GM23338 (cell line): ENCODE measurements around the gene SERP2.

Source experiments
- CREB1 ChIP-seq: fragments of 250-450 bp; sonication (Bioruptor Pico); IDR thresholded peaks from 2 replicates; pipeline ENCODE4 v1.5.0; 2020; ENCODE audit warnings: low read depth, mild to moderate bottlenecking, moderate library complexity
- EZH2 ChIP-seq: fragments of 200-600 bp; sonication (generic); IDR thresholded peaks from one replicate; pipeline ENCODE4 v1.8.0; 2017; ENCODE audit warnings: antibody characterized with exemption, mild to moderate bottlenecking, low read depth; ENCODE audit not compliant: unreplicated experiment
- EZH2phosphoT487 ChIP-seq: fragments of 200-600 bp; sonication (generic); IDR thresholded peaks from one replicate; pipeline ENCODE4 v1.8.1; 2018; ENCODE audit warnings: antibody characterized with exemption; ENCODE audit not compliant: unreplicated experiment
- JUNB ChIP-seq: IDR thresholded peaks from one replicate; pipeline ENCODE4 v1.6.1; 2016; ENCODE audit warnings: antibody characterized with exemption; ENCODE audit not compliant: unreplicated experiment
- NANOG ChIP-seq: IDR thresholded peaks from 2 replicates; pipeline ENCODE4 v1.6.1; 2016; ENCODE audit warnings: antibody characterized with exemption, borderline replicate concordance
- POLR2AphosphoS5 ChIP-seq: IDR thresholded peaks from 2 replicates; pipeline ENCODE4 v1.6.1; 2016; ENCODE audit warnings: antibody characterized with exemption, low read depth
- STAT1 ChIP-seq: IDR thresholded peaks from one replicate; pipeline ENCODE4 v1.6.1; 2016; ENCODE audit warnings: antibody characterized with exemption; ENCODE audit not compliant: unreplicated experiment
- ZNF114 ChIP-seq: fragments of 250-450 bp; sonication (Bioruptor Pico); IDR thresholded peaks from 2 replicates; pipeline ENCODE4 v1.5.0; 2020; ENCODE audit warnings: mild to moderate bottlenecking, moderate library complexity
- ZNF331 ChIP-seq: fragments of 250-450 bp; sonication (Bioruptor Pico); IDR thresholded peaks from 2 replicates; pipeline ENCODE4 v1.5.0; 2020; ENCODE audit warnings: low read depth, mild to moderate bottlenecking, moderate library complexity
- TF ChIP-seq, protein P1 (sequence below), 2 experiments: fragments of 200-600 bp in 1 of 2; sonication (generic) in 1 of 2; conservative IDR thresholded peaks; 2 replicates each; pipeline versions ENCODE4 v1.5.1 to v1.6.1; 2016 to 2017; ENCODE audit warnings: antibody characterized with exemption in 2 of 2, low read depth in 2 of 2, mild to moderate bottlenecking in 2 of 2, moderate library complexity in 1 of 2
- TF ChIP-seq, protein P2 (sequence below): IDR thresholded peaks from one replicate; pipeline ENCODE4 v1.6.1; 2018; ENCODE audit warnings: antibody characterized with exemption; ENCODE audit not compliant: unreplicated experiment
- TF ChIP-seq, protein P3 (sequence below): IDR thresholded peaks from 2 replicates; pipeline ENCODE4 v1.6.1; 2016; ENCODE audit warnings: antibody characterized with exemption
- TF ChIP-seq, protein P4 (sequence below): fragments of 250-450 bp; sonication (Bioruptor Pico); IDR thresholded peaks from 2 replicates; pipeline ENCODE4 v1.5.0; 2020; ENCODE audit warnings: mild to moderate bottlenecking, moderate library complexity

DNA sequence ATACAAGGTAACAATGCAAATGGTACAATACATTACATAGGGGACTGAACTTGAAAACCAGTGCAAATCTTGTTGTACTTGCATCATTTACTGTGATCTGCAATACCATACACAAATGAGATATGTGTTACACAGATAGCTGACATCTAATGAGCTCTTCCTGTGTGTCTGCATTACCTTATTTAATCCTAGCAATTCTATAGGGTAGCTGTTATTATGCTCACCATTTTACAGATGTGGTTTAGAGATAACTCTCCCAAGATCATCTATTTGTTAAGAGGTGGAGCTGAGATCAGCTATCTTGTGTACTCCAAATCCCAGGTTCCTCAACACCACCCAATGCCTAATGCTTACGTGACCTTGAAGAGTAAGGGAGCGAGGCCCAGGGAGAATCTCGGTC is 21.4 kb upstream of the SERP2 start:
- TF ChIP-seq, protein P1, sequence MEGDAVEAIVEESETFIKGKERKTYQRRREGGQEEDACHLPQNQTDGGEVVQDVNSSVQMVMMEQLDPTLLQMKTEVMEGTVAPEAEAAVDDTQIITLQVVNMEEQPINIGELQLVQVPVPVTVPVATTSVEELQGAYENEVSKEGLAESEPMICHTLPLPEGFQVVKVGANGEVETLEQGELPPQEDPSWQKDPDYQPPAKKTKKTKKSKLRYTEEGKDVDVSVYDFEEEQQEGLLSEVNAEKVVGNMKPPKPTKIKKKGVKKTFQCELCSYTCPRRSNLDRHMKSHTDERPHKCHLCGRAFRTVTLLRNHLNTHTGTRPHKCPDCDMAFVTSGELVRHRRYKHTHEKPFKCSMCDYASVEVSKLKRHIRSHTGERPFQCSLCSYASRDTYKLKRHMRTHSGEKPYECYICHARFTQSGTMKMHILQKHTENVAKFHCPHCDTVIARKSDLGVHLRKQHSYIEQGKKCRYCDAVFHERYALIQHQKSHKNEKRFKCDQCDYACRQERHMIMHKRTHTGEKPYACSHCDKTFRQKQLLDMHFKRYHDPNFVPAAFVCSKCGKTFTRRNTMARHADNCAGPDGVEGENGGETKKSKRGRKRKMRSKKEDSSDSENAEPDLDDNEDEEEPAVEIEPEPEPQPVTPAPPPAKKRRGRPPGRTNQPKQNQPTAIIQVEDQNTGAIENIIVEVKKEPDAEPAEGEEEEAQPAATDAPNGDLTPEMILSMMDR (conservative IDR thresholded peaks at IDR 0.05; ENCODE audit: low read depth in 2 of 2), result no peak
- TF ChIP-seq POLR2AphosphoS5 (no peak), ZNF331 (no peak), EZH2 (no peak), JUNB (no peak), STAT1 (no peak), ZNF114 (no peak), EZH2phosphoT487 (no peak), CREB1 (CRISPR knock-in tag) (no peak), NANOG (no peak)
- TF ChIP-seq, protein P2, sequence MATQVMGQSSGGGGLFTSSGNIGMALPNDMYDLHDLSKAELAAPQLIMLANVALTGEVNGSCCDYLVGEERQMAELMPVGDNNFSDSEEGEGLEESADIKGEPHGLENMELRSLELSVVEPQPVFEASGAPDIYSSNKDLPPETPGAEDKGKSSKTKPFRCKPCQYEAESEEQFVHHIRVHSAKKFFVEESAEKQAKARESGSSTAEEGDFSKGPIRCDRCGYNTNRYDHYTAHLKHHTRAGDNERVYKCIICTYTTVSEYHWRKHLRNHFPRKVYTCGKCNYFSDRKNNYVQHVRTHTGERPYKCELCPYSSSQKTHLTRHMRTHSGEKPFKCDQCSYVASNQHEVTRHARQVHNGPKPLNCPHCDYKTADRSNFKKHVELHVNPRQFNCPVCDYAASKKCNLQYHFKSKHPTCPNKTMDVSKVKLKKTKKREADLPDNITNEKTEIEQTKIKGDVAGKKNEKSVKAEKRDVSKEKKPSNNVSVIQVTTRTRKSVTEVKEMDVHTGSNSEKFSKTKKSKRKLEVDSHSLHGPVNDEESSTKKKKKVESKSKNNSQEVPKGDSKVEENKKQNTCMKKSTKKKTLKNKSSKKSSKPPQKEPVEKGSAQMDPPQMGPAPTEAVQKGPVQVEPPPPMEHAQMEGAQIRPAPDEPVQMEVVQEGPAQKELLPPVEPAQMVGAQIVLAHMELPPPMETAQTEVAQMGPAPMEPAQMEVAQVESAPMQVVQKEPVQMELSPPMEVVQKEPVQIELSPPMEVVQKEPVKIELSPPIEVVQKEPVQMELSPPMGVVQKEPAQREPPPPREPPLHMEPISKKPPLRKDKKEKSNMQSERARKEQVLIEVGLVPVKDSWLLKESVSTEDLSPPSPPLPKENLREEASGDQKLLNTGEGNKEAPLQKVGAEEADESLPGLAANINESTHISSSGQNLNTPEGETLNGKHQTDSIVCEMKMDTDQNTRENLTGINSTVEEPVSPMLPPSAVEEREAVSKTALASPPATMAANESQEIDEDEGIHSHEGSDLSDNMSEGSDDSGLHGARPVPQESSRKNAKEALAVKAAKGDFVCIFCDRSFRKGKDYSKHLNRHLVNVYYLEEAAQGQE, result no peak
- TF ChIP-seq, protein P3, sequence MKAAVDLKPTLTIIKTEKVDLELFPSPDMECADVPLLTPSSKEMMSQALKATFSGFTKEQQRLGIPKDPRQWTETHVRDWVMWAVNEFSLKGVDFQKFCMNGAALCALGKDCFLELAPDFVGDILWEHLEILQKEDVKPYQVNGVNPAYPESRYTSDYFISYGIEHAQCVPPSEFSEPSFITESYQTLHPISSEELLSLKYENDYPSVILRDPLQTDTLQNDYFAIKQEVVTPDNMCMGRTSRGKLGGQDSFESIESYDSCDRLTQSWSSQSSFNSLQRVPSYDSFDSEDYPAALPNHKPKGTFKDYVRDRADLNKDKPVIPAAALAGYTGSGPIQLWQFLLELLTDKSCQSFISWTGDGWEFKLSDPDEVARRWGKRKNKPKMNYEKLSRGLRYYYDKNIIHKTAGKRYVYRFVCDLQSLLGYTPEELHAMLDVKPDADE, result no peak
- TF ChIP-seq, protein P4, sequence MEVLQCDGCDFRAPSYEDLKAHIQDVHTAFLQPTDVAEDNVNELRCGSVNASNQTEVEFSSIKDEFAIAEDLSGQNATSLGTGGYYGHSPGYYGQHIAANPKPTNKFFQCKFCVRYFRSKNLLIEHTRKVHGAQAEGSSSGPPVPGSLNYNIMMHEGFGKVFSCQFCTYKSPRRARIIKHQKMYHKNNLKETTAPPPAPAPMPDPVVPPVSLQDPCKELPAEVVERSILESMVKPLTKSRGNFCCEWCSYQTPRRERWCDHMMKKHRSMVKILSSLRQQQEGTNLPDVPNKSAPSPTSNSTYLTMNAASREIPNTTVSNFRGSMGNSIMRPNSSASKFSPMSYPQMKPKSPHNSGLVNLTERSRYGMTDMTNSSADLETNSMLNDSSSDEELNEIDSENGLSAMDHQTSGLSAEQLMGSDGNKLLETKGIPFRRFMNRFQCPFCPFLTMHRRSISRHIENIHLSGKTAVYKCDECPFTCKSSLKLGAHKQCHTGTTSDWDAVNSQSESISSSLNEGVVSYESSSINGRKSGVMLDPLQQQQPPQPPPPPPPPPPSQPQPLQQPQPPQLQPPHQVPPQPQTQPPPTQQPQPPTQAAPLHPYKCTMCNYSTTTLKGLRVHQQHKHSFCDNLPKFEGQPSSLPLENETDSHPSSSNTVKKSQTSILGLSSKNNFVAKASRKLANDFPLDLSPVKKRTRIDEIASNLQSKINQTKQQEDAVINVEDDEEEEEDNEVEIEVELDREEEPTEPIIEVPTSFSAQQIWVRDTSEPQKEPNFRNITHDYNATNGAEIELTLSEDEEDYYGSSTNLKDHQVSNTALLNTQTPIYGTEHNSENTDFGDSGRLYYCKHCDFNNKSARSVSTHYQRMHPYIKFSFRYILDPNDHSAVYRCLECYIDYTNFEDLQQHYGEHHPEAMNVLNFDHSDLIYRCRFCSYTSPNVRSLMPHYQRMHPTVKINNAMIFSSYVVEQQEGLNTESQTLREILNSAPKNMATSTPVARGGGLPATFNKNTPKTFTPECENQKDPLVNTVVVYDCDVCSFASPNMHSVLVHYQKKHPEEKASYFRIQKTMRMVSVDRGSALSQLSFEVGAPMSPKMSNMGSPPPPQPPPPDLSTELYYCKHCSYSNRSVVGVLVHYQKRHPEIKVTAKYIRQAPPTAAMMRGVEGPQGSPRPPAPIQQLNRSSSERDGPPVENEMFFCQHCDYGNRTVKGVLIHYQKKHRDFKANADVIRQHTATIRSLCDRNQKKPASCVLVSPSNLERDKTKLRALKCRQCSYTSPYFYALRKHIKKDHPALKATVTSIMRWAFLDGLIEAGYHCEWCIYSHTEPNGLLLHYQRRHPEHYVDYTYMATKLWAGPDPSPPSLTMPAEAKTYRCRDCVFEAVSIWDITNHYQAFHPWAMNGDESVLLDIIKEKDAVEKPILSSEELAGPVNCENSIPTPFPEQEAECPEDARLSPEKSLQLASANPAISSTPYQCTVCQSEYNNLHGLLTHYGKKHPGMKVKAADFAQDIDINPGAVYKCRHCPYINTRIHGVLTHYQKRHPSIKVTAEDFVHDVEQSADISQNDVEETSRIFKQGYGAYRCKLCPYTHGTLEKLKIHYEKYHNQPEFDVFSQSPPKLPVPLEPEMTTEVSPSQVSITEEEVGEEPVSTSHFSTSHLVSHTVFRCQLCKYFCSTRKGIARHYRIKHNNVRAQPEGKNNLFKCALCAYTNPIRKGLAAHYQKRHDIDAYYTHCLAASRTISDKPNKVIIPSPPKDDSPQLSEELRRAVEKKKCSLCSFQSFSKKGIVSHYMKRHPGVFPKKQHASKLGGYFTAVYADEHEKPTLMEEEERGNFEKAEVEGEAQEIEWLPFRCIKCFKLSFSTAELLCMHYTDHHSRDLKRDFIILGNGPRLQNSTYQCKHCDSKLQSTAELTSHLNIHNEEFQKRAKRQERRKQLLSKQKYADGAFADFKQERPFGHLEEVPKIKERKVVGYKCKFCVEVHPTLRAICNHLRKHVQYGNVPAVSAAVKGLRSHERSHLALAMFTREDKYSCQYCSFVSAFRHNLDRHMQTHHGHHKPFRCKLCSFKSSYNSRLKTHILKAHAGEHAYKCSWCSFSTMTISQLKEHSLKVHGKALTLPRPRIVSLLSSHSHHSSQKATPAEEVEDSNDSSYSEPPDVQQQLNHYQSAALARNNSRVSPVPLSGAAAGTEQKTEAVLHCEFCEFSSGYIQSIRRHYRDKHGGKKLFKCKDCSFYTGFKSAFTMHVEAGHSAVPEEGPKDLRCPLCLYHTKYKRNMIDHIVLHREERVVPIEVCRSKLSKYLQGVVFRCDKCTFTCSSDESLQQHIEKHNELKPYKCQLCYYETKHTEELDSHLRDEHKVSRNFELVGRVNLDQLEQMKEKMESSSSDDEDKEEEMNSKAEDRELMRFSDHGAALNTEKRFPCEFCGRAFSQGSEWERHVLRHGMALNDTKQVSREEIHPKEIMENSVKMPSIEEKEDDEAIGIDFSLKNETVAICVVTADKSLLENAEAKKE, result no peak
